Endometrial microvascular endothelial cells (primary cell): Measurements from ENCODE around the gene KRTAP4-11. TPM values are rescaled to one million over a fixed set of nuclear protein-coding genes. Genes with fewer than 3 reads are reported as not detected.
"Not testable (repeated sequence)": the region's sequence is repeated elsewhere in the genome, so short reads cannot be mapped to it uniquely, and the experiment has no call there.

Experiments used
- in situ Hi-C: cut with HindIII; loops from 2 replicates; pipeline ENCODE4 v1.10.0; 2017; ENCODE audit warnings: low sequenced_read_pairs, low pct_unique_long_range_greater_than_20kb; ENCODE audit errors: inconsistent ontology term
- total RNA-seq: library from RNA; depleted of rRNA; stranded (reverse); fragments of >200 nt; gene quantifications from one replicate; pipeline ENCODE4 v1.2.3, GENCODE V29; 2015; ENCODE audit errors: inconsistent ontology term

The KRTAP4-11 gene
- not detected for total RNA-seq

DNA sequence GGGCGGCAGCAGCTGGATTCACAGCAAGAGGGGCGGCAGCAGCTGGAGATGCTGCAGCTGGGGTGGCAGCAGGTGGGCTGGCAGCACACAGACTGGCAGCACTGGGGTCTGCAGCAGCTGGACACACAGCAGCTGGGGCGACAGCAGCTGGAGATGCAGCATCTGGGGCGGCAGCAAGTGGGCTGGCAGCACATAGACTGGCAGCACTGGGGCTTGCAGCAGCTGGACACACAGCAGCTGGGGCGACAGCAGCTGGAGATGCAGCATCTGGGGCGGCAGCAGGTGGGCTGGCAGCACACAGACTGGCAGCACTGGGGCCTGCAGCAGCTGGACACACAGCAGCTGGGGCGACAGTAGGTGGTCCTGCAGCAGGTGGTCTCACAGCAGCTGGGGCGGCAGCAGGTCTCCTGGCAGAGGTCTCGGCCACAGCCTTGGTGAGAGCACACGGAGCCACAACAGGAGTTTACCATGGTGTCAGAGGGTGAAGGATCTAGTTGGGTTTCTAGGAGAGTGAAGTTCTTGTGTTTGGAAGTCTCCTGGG lies at the start of gene KRTAP4-11:
Gene KRTAP4-11, minus strand, starts transcription at position 528 of the 541 bp plus-strand sequence. Its CDS starts 58 bp downstream, at position 470.
- in situ Hi-C loops = not testable (repeated sequence)

DNA sequence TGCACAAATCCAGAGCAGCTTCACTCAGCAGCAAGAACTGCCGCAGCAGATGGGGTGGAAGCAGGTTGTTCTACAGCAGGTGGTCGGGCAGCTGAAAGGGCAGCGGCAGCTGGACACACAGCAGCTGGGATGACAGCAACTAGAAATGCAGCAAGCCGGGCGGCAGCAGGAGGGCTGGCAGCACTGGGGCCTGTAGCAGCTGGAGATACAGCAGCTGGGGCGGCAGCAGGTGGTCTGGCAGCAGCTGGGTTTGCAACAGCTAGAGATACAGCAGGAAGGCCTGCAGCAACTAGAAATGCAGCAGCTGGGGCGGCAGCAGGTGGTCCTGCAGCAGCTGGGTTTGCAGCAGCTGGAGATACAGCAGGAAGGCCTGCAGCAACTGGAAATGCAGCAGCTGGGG lies 49.4 kb upstream of the KRTAP4-11 start:
- in situ Hi-C loops = no loop called here

DNA sequence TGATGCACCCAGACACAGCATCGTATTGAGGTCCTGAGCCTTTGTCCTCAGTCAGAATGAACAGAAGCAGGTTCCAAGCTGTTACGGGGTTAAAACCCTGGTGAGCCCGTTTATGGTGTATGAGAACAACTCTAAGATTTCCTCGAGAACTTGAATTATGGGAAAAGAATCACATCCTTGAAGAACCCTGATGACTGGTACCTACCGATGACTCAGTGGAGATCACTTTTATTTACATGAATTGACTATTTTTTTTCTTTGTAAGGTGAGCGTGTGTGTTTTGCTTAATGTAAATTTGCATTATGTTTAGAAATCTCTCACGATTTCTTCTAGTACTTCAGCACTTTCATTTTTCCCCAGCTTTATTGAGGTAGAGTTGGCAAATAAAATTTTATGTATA lies 45.7 kb upstream of the KRTAP4-11 start:
- in situ Hi-C loops = no loop called here

DNA sequence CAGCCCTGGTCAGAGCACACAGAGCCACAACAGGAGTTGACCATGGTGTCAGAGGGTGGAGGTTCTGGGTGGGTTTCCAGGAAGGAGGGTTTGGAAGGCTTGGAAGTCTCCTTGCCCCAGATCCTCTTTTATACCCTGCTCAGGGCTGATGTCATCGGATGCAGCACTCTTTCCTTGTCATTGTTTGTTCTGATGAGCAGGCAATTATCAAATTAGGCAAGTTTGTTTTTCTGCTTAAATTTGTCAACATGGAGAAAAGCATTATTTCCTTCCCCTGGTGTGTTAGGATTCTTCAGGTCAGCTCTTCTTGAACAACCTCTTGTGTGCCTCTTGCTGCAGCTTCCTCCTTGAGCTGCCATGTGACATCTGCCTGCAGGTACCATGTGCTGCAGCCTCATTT lies 42.5 kb upstream of the KRTAP4-11 start, which contains the start of gene KRTAP4-4:
Gene KRTAP4-4, minus strand, starts transcription at position 101 of the 400 bp plus-strand sequence. Its CDS starts 57 bp downstream, at position 44.
- in situ Hi-C loops = no loop called here

DNA sequence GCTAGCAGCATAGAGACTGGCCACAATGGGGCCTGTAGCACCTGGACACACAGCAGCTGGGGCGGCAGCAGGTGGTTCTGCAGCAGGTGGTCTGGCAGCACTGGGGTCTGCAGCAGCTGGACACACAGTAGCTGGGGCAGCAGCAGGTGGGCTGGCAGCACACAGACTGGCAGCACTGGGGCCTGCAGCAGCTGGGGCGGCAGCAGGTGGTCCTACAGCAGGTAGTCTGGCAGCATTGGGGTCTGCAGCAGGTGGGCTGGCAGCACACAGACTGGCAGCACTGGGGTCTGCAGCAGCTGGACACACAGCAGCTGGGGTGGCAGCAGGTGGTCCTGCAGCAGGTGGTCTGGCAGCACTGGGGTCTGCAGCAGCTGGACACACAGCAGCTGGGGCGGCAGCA lies 42.0 kb upstream of the KRTAP4-11 start:
- in situ Hi-C loops = not testable (repeated sequence)

DNA sequence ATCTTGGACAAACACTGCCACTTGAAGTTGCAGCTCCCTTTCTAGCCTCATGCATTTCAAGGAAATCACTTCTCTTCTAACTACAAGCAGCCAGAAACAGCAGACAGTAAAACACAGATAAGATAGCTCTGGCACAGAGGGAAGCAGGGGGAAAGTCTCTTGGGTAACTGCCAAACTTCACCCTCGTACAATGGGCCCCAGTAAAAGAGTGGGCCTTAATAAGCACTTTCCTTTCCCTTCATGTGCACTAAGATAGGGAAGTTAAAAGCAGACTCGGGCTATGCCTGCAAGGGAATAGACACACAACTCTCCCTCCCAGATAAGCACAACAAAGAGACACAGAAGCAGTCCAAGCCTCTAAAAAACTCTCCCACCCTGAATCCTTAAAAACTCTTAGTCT lies 35.7 kb upstream of the KRTAP4-11 start:
- in situ Hi-C loops = no loop called here

DNA sequence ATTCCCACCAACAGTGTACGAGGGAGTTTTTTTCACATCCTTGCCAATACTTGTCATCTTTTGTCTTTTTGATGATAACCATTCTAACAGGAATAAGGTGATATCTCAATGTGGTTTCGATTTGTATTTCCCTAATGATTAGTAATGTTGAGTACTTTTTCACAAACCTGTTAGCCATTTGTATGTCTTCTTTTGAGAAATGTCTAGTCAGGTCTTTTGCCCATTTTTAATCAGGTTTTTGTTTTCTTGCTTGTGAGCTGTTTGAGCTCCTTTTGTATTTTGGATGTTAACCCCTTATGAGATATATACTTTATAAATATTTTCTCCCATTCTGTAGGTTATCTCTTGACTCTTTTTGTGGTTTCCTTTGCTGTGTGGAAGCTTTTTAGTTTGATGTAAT lies 33.4 kb upstream of the KRTAP4-11 start:
- in situ Hi-C loops = no loop called here

DNA sequence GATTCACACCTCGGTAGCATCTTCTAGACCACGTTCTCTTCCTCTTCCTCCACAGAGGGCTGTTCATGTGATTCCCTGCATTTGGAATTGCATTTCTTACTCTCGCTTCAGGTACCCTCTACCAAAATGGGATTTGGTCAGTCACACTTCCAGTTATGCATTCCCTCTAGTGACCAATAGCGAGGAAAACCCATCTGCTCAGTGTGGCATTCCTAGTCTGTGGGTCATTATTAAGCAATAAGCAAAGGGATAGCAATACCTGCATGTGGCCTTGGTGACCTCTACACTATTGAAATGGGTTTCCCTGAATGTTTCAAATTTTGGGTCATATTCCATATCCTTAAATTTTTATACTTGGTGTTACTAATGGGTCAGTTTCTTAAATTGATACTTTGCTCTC lies 31.9 kb upstream of the KRTAP4-11 start:
- in situ Hi-C loops = no loop called here

DNA sequence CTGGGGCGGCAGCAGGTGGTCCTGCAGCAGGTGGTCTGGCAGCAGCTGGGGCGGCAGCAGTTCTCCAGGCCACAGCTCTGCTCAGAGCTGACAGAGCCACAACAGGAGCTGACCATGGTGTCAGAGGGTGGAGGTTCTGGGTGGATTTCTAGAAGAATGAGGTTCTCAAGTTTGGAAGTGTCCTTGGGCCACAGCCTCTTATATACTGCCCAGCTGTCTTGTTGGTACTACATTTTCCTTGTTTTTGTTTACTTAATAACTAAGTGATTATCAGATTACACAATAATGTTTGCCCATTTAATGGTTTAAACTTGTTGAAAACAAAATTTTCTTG lies 31.4 kb upstream of the KRTAP4-11 start, which contains the start of gene KRTAP4-5:
Gene KRTAP4-5, minus strand, starts transcription at position 174 of the 334 bp plus-strand sequence. Its CDS starts 58 bp downstream, at position 116.
- in situ Hi-C loops = no loop called here

DNA sequence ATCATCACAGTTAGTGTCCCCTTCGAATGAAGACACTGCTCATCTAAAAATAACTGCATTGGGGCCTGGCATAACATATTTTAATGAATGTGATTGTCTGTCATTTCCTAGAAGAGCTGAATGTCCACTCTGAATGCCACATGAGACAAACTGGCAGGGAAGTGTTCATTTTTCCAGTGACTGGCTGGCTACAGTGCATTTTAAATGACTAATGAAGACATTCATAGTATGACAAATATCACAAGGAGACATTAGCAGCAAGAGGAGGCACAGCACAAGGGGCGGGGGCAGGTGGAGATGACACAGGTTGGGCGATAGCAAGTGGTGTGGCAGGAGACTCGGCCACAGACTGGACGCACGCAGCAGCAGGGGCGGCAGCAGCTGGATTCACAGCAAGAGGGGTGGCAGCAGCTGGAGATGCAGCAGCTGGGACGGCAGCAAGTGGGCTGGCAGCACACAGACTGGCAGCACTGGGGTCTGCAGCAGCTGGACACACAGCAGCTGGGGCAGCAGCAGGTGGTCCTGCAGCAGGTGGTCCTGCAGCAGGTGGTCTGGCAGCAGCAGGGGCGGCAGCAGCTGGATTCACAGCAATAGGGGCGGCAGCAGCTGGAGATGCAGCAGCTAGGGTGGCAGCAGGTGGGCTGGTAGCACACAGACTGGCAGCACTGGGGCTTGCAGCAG lies 30.9 kb upstream of the KRTAP4-11 start:
- in situ Hi-C loops = not testable (repeated sequence)

DNA sequence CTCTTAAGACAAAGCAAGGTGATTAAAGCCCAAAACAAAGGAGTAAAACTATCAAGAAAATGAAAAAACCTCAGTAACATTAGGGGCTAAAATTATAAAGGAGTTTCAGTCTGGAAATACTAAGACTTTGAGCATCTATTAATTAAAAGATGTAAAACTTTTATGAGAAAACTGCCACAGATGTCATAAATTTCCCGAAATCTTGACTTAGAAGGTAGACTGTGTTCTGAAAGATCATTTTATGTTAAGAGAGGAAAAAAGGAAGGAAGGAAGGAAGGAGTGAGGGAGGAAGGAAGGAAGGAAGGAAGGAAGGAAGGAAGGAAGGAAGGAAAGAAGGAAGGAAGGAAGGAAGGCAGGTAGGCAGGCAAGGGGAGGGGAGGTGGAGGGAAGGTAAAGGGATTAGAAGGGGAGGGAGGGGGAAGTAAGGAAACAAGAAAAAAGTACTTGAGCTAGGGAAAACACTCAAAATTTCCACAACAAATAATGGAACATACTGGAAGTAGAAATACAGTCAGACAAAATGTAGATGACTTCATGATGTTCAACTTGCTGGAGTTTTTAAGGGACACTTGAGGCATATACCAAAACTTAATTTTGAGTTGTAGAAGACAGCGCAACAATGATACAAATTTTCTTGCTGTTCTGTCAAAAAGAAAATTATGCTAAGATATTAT lies 29.5 kb upstream of the KRTAP4-11 start:
- in situ Hi-C loops = no loop called here

DNA sequence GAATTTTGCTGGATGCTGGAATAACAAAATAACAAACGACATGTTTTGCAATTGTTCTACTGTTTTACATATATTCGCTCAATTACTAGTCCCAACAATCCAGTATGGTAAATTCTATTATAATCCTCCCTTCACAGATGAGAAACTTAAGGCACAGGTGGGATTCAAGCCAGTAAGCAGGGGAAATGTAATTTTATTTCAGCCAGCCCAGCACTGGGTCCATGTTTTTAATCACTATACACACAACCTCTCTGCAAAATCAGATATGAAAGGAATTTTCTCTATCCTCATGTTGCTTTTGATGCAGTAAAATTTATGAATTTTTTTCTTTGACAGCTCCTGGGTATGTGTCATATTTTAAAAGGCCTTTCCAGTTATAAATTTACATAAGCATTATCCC lies 27.1 kb upstream of the KRTAP4-11 start:
- in situ Hi-C loops = no loop called here

DNA sequence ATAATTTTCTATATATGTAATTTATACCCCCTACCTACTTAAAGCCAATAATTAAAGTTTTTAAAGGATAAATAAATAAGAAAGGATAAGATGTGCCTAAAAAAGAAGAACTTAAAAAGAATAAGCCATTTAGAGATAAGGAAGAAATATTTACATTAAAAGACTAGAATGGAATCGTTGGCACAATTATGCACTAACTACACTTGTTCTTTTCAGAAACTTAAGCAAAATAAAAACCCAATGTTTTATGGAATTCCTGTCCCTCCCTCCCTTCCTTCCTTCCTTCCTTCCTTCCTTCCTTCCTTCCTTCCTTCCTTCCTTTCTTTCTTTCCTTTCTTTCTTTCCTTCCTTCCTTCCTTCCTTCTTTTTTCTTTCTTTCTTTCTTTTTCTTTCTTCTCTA lies 26.7 kb upstream of the KRTAP4-11 start:
- in situ Hi-C loops = no loop called here

DNA sequence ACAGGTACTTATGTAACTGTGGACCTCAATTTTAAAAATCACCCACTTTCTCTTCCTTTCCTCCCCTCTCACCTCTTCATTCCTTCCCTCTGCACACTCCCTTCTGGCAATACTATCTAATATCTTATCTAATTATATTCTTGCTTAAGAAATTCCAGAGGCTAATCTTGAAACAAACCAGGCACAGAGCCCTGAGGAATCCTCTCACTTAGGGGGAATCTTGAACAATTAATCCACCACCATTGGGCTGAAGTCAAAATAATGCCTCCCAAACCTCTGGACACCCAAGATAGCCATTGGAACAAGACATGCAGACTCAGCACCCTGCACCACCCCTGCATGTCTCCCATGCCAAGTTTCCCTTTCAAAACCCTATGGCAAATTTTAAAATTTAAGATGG lies 23.2 kb upstream of the KRTAP4-11 start:
- in situ Hi-C loops = no loop called here

DNA sequence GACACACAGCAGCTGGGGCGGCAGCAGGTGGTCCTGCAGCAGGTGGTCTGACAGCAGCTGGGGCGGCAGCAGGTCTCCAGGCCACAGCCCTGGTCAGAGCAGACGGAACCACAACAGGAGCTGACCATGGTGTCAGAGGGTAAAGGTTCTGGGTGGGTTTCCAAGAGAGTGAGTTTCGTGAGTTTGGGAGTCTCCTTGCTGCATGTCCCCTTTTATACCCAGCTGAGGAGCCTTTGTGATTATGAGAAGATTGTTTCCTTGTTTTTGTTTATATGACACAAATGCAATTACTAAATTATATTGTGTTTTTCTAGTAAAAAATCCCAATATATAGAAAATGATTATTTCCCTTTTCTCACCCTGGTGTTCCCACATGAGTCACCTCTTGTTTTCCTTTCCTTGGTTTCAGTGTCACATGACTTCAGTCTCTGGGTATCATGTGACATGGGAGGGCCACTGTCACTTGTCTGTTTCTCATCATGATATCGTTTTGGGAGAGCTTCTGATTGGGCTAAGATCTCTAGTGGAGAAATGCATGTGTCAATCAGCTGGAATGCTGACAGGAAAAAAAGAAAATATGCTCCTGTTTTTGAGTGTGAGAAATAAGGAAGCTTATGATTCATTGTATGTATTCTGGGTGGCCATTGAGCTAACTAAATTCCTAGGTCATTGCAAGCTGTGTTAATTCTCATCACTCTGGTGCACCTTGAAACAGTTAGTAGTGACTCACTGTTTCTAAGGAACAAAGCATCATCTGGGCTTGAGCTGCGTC lies 22.4 kb upstream of the KRTAP4-11 start, which contains the start of gene KRTAP4-6:
Gene KRTAP4-6, minus strand, starts transcription at position 185 of the 772 bp plus-strand sequence. Its CDS starts 57 bp downstream, at position 128.
- in situ Hi-C loops = no loop called here

DNA sequence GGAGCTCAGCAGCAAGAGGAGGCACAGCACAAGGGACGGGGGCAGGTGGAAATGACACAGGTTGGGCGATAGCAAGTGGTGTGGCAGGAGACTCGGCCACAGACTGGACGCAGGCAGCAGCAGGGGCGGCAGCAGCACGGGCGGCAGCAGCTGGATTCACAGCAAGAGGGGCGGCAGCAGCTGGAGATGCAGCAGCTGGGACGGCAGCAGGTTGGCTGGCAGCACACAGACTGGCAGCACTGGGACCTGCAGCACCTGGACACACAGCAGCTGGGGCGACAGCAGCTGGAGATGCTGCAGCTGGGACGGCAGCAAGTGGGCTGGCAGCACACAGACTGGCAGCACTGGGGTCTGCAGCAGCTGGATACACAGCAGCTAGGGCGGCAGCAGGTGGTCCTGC lies 21.7 kb upstream of the KRTAP4-11 start:
- in situ Hi-C loops = not testable (repeated sequence)

DNA sequence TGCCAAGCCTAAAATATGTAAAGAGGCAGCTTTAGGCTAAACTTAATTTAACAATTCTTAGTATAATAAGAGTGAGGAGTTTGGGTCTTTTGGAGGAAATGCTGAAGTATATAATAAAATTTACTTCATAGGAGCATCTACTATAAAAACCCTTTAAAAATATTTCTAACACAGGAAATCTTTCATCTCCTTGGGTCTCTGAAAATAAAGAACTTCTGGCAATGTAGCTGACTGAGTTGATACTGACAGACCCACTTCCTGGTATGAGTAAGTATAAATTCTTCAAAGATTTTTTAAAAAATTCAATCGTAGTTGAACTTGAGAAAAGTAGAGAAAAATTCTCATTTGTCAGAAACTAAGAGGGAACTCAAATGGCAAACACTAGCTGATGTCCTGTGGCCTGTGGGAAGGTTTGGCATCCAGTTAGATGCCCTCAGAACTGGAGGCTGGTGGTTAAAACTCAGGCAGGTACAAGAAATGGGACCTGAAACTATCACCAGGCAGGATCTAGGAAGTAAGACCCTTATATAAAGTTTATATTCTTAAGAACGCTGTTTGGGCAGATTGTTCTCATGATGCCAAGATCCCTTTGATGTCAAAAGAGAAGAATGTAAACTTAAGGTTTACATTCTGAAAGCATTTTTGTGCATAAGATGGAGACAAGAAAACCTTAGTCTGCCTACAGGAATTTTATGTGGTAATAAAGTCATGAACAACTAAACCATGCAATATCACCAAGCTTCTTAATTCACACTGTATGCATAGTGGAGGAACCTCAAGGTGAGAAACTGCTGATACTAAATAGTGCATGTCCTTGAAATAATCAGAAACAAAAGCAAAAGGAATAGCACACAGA lies 15.9 kb upstream of the KRTAP4-11 start:
- in situ Hi-C loops = no loop called here

DNA sequence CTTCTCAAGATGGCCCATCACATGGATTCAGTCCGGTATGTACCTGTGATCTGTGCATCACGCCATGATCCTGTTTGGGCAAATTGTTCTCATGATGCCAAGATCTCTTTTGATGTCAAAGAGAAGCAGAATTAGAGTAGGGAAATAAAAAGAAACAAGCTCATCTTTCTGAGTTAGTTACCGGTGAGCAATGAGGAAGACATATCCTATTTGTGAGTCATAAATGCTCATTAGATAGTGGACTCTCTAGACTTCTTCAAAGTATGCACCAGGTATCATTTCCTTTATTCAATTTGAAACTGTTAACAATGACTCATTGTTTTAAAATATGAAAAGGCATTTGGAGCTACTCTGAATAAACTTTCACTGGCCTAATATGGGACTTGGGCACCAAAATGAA lies 13.8 kb upstream of the KRTAP4-11 start:
- in situ Hi-C loops = no loop called here
